ENCODE measurements around the gene HLA-DQA1. TPM values are rescaled to one million over a fixed set of nuclear protein-coding genes. Genes with fewer than 3 reads are reported as not detected.
A peak's percentile ranks its signal among the peaks of the same experiment; 100 is the strongest.

HLA-DQA1 gene
- total RNA-seq, 1 donor from 2014 or later = not detected

DNA sequence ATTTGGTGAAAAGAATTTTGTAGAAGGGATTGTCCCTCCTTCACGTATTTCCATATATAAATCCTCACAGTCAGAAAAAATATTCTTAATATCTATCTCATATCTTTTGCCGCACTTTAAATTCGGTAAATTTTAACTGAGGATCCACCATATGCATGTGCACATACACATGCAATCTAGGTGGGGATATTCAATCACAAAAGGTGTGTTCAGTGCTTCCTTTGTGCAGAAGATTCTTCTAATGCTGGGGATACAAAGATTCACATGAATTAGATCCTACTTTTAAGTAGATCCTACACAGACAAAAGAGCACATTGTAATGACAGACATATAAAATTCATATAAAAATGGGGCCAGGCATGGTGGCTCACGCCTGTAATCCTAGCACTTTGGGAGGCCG lies 34.0 kb upstream of the HLA-DQA1 start:
- FAIRE-seq (no peak), DNase-seq (ENCODE audit: low read depth) (no peak)
- Histone ChIP-seq H3K27me3 (ENCODE audit: control insufficient read depth, insufficient read depth, low read length) (no peaks in the 10 kb centered on the region), H3K4me3 (ENCODE audit: low read depth, low read length) (no peak overlapping the region), H3K36me3 (ENCODE audit: control insufficient read depth, insufficient read depth, low read length) (no peaks in the 10 kb centered on the region)
- TF ChIP-seq, protein P1, sequence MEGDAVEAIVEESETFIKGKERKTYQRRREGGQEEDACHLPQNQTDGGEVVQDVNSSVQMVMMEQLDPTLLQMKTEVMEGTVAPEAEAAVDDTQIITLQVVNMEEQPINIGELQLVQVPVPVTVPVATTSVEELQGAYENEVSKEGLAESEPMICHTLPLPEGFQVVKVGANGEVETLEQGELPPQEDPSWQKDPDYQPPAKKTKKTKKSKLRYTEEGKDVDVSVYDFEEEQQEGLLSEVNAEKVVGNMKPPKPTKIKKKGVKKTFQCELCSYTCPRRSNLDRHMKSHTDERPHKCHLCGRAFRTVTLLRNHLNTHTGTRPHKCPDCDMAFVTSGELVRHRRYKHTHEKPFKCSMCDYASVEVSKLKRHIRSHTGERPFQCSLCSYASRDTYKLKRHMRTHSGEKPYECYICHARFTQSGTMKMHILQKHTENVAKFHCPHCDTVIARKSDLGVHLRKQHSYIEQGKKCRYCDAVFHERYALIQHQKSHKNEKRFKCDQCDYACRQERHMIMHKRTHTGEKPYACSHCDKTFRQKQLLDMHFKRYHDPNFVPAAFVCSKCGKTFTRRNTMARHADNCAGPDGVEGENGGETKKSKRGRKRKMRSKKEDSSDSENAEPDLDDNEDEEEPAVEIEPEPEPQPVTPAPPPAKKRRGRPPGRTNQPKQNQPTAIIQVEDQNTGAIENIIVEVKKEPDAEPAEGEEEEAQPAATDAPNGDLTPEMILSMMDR (IDR thresholded peaks at IDR 0.05; ENCODE audit: insufficient read depth, low read length, severe bottlenecking) = no peak

- DNase-seq (ENCODE audit: low read depth) (no peak), FAIRE-seq (no peak)
- Histone ChIP-seq H3K4me3 (ENCODE audit: low read depth, low read length) (no peak overlapping the region), H3K27me3 (ENCODE audit: control insufficient read depth, insufficient read depth, low read length) (no peaks in the 10 kb centered on the region), H3K36me3 (ENCODE audit: control insufficient read depth, insufficient read depth, low read length) (no peaks in the 10 kb centered on the region)
- TF ChIP-seq, protein P1 (IDR thresholded peaks at IDR 0.05; ENCODE audit: insufficient read depth, low read length, severe bottlenecking) = no peak
Measured at GRCh38 chr6:32603888-32604287, 33.3 kb upstream of the HLA-DQA1 start.

GRCh38 chr6:32604434-32604877 lies 32.8 kb upstream of the HLA-DQA1 start:
- Histone ChIP-seq H3K36me3 (ENCODE audit: control insufficient read depth, insufficient read depth, low read length) (no peaks in the 10 kb centered on the region), H3K27me3 (ENCODE audit: control insufficient read depth, insufficient read depth, low read length) (no peaks in the 10 kb centered on the region), H3K4me3 (ENCODE audit: low read depth, low read length) (no peak overlapping the region)
- TF ChIP-seq, protein P1 (IDR thresholded peaks at IDR 0.05; ENCODE audit: insufficient read depth, low read length, severe bottlenecking) = no peak
- DNase-seq (ENCODE audit: low read depth) (peak; percentile 59), FAIRE-seq (no peak)

- TF ChIP-seq, protein P1 (IDR thresholded peaks at IDR 0.05; ENCODE audit: insufficient read depth, low read length, severe bottlenecking) = no peak
- DNase-seq (ENCODE audit: low read depth) (no peak), FAIRE-seq (no peak)
- H3K36me3 ChIP-seq (ENCODE audit: control insufficient read depth, insufficient read depth, low read length) = no peaks in the 10 kb centered on the region
- no peak overlapping the region for H3K4me3 ChIP-seq (ENCODE audit: low read depth, low read length)
- H3K27me3 ChIP-seq (ENCODE audit: control insufficient read depth, insufficient read depth, low read length) = no peaks in the 10 kb centered on the region
Measured at GRCh38 chr6:32607263-32607987, 29.8 kb upstream of the HLA-DQA1 start.

DNA sequence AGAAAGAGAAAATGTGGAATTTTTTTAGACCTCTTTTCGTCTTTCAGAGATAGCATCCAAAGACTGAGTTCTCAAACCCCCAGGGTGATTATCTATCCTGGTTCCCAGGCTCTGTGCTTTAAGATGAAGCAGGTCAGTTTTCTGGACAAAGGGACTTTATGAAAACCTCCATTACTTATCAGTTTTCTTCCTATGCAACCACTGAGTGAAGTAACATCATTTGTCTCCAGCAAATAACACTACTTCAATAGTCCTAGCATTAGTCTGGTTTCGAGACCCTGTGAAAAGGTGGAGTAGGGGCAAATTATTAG lies 29.3 kb upstream of the HLA-DQA1 start:
- no peak for DNase-seq (ENCODE audit: low read depth)
- no peak for FAIRE-seq
- H3K36me3 ChIP-seq (ENCODE audit: control insufficient read depth, insufficient read depth, low read length) = no peaks in the 10 kb centered on the region
- TF ChIP-seq, protein P1 (IDR thresholded peaks at IDR 0.05; ENCODE audit: insufficient read depth, low read length, severe bottlenecking) = no peak
- H3K4me3 ChIP-seq (ENCODE audit: low read depth, low read length) = no peak overlapping the region
- no peaks in the 10 kb centered on the region for H3K27me3 ChIP-seq (ENCODE audit: control insufficient read depth, insufficient read depth, low read length)

DNA sequence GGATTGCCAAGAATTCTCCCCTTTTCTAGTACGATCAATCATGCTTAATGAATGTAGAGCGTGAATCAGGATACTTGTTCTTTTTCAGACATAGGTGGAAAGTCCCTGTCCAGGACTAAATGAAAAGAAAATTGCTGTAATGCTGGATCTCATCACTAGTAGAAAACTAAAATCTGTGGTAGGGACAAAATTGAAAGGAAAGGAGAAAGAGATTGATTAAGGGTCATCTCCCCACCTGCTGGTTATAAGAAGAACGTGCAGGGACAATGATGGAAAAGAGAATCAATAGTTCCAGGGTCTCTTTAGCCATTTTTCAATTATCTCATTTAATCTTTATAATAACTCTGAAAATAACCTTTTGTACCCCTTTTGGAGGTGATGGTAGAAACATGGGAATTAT lies 28.8 kb upstream of the HLA-DQA1 start:
- Histone ChIP-seq H3K4me3 (ENCODE audit: low read depth, low read length) (no peak overlapping the region), H3K27me3 (ENCODE audit: control insufficient read depth, insufficient read depth, low read length) (no peaks in the 10 kb centered on the region), H3K36me3 (ENCODE audit: control insufficient read depth, insufficient read depth, low read length) (no peaks in the 10 kb centered on the region)
- DNase-seq (ENCODE audit: low read depth) (no peak), FAIRE-seq (no peak)
- TF ChIP-seq, protein P1 (IDR thresholded peaks at IDR 0.05; ENCODE audit: insufficient read depth, low read length, severe bottlenecking) = no peak

All from bronchial epithelial cell (primary cell).